Astrocyte (in vitro differentiated cells and primary cell): ENCODE data around the gene SYCE1L. TPM values are rescaled to one million over a fixed set of nuclear protein-coding genes. Genes with fewer than 3 reads are reported as not detected.
A peak's percentile ranks its signal among the peaks of the same experiment; 100 is the strongest.
"Not testable (repeated sequence)": the region's sequence is repeated elsewhere in the genome, so short reads cannot be mapped to it uniquely, and the experiment has no call there.

ENCODE experiments used
- DNase-seq: peaks from one replicate; pipeline ENCODE4 v3.0.0-alpha.2; 2010; ENCODE audit warnings: low read depth
- FAIRE-seq: peaks from 2 replicates; lab custom pipeline; 2011; peaks lifted over from hg19 to GRCh38; lab: Jason Lieb, UNC
- H2AFZ ChIP-seq: 2 replicates; pipeline ENCODE4 v1.6.0; 2012; ENCODE audit warnings: low read depth, low read length, inconsistent platforms
- H3K27ac ChIP-seq: 2 replicates; pipeline ENCODE4 v1.5.1; 2011; ENCODE audit warnings: low read depth, low read length, inconsistent platforms
- H3K27me3 ChIP-seq: 2 replicates; pipeline ENCODE4 v1.6.0; 2011; ENCODE audit warnings: low read length, inconsistent platforms; ENCODE audit not compliant: insufficient read depth
- H3K36me3 ChIP-seq: 2 replicates; pipeline ENCODE4 v1.5.1; 2011; ENCODE audit warnings: low read length, inconsistent platforms; ENCODE audit not compliant: insufficient read depth
- H3K4me1 ChIP-seq: 2 replicates; pipeline ENCODE4 v1.5.1; 2011; ENCODE audit warnings: low read length, inconsistent platforms; ENCODE audit not compliant: insufficient read depth
- H3K4me2 ChIP-seq: 2 replicates; pipeline ENCODE4 v1.6.0; 2012; ENCODE audit warnings: low read length, inconsistent platforms
- H3K4me3 ChIP-seq: 2 replicates; pipeline ENCODE4 v1.5.1; 2011; ENCODE audit warnings: low read depth, mild to moderate bottlenecking, low read length, inconsistent platforms; ENCODE audit not compliant: insufficient read depth
- H3K79me2 ChIP-seq: 2 replicates; pipeline ENCODE4 v1.6.0; 2012; ENCODE audit warnings: mild to moderate bottlenecking, low read length, inconsistent platforms; ENCODE audit not compliant: insufficient read depth
- H3K9ac ChIP-seq: 2 replicates; pipeline ENCODE4 v1.6.0; 2012; ENCODE audit warnings: mild to moderate bottlenecking, low read length, inconsistent platforms
- H3K9me3 ChIP-seq: 2 replicates; pipeline ENCODE4 v1.5.1; 2012; ENCODE audit warnings: low read depth, mild to moderate bottlenecking, low read length, inconsistent platforms; ENCODE audit not compliant: insufficient read depth
- H4K20me1 ChIP-seq: 2 replicates; pipeline ENCODE4 v1.6.0; 2012; ENCODE audit warnings: low read length, inconsistent platforms; ENCODE audit not compliant: insufficient read depth
- H3K27ac Mint-ChIP-seq: one replicate; pipeline ENCODE4 v1.8.0; 2021; ENCODE audit warnings: mild to moderate bottlenecking, mixed read lengths; ENCODE audit not compliant: unreplicated experiment
- H3K27me3 Mint-ChIP-seq: one replicate; pipeline ENCODE4 v1.8.0; 2021; ENCODE audit warnings: low read depth, mixed read lengths; ENCODE audit not compliant: unreplicated experiment
- H3K36me3 Mint-ChIP-seq: one replicate; pipeline ENCODE4 v1.8.0; 2021; ENCODE audit warnings: low read depth, mixed read lengths; ENCODE audit not compliant: unreplicated experiment
- H3K4me1 Mint-ChIP-seq: one replicate; pipeline ENCODE4 v1.8.0; 2021; ENCODE audit warnings: low read depth, mixed read lengths; ENCODE audit not compliant: unreplicated experiment
- H3K4me3 Mint-ChIP-seq: one replicate; pipeline ENCODE4 v1.8.0; 2021; ENCODE audit warnings: mild to moderate bottlenecking, moderate library complexity, mixed read lengths; ENCODE audit not compliant: unreplicated experiment
- H3K9me3 Mint-ChIP-seq: one replicate; pipeline ENCODE4 v1.8.0; 2021; ENCODE audit warnings: mild to moderate bottlenecking, mixed read lengths; ENCODE audit not compliant: unreplicated experiment
- CTCF ChIP-seq: IDR thresholded peaks from 2 replicates; pipeline ENCODE4 v1.5.1; 2011; ENCODE audit warnings: low read depth, mild to moderate bottlenecking, inconsistent platforms, low read length, moderate library complexity; ENCODE audit not compliant: insufficient read depth
- EZH2 ChIP-seq: IDR thresholded peaks from 2 replicates; pipeline ENCODE4 v1.6.1; 2012; ENCODE audit warnings: mild to moderate bottlenecking, low read length, inconsistent platforms; ENCODE audit not compliant: insufficient read depth
- total RNA-seq: library from RNA; stranded (reverse); gene quantifications from 2 replicates; pipeline ENCODE4 v1.2.1, GENCODE V29; 2021

SYCE1L gene
- total RNA-seq, 1 donor from 2014 or later: 5.2 TPM

- Histone ChIP-seq H3K4me3 (no peak overlapping the region), H3K27ac (no peak overlapping the region), H2AFZ (no peak overlapping the region), H3K4me1 (no peaks in the 10 kb centered on the region), H3K4me2 (no peak overlapping the region), H3K9ac (no peak overlapping the region), H3K36me3 (no peaks in the 10 kb centered on the region), H4K20me1 (no peaks in the 10 kb centered on the region), H3K9me3 (no peaks in the 10 kb centered on the region), H3K27me3 (no peaks in the 10 kb centered on the region), H3K79me2 (no peaks in the 10 kb centered on the region)
- H3K4me1 Mint-ChIP-seq: no peaks in the 10 kb centered on the region
- H3K27me3 Mint-ChIP-seq: peaks cover 11% of the 10 kb centered on the region
- no peak overlapping the region for H3K4me3 Mint-ChIP-seq
- H3K36me3 Mint-ChIP-seq: no peaks in the 10 kb centered on the region
- peak; percentile 81 for TF ChIP-seq CTCF
- no peak for TF ChIP-seq EZH2
- FAIRE-seq (peak; percentile 45), DNase-seq (peak; percentile 22)
- H3K27ac Mint-ChIP-seq: no peak overlapping the region
- no peaks in the 10 kb centered on the region for H3K9me3 Mint-ChIP-seq
Measured at GRCh38 chr16:77171745-77172635, 27.2 kb upstream of the SYCE1L start.

- no peak overlapping the region for H3K9ac ChIP-seq
- no peak overlapping the region for H3K27ac ChIP-seq
- H3K4me1 ChIP-seq: no peaks in the 10 kb centered on the region
- Mint-ChIP-seq H3K27ac (no peak overlapping the region), H3K4me1 (no peaks in the 10 kb centered on the region), H3K36me3 (no peaks in the 10 kb centered on the region), H3K9me3 (no peaks in the 10 kb centered on the region), H3K27me3 (peaks cover 9% of the 10 kb centered on the region), H3K4me3 (no peak overlapping the region)
- H3K27me3 ChIP-seq: no peaks in the 10 kb centered on the region
- H4K20me1 ChIP-seq: no peaks in the 10 kb centered on the region
- no peaks in the 10 kb centered on the region for H3K79me2 ChIP-seq
- no peak overlapping the region for H3K4me2 ChIP-seq
- no peak for FAIRE-seq
- H3K36me3 ChIP-seq: no peaks in the 10 kb centered on the region
- no peak overlapping the region for H2AFZ ChIP-seq
- no peak overlapping the region for H3K4me3 ChIP-seq
- TF ChIP-seq CTCF: no peak
- no peak for TF ChIP-seq EZH2
- no peaks in the 10 kb centered on the region for H3K9me3 ChIP-seq
- DNase-seq: no peak
Measured at GRCh38 chr16:77172951-77173350, 26.3 kb upstream of the SYCE1L start.

- TF ChIP-seq EZH2 (no peak), CTCF (no peak)
- H3K9me3 ChIP-seq: no peaks in the 10 kb centered on the region
- no peaks in the 10 kb centered on the region for H4K20me1 ChIP-seq
- H3K4me2 ChIP-seq: no peak overlapping the region
- peak; percentile 4 for DNase-seq
- Mint-ChIP-seq H3K36me3 (no peaks in the 10 kb centered on the region), H3K4me3 (no peak overlapping the region), H3K27me3 (no peaks in the 10 kb centered on the region), H3K4me1 (no peaks in the 10 kb centered on the region), H3K27ac (no peak overlapping the region), H3K9me3 (no peaks in the 10 kb centered on the region)
- FAIRE-seq: no peak
- no peak overlapping the region for H3K9ac ChIP-seq
- H3K4me1 ChIP-seq: no peaks in the 10 kb centered on the region
- no peak overlapping the region for H3K27ac ChIP-seq
- no peaks in the 10 kb centered on the region for H3K79me2 ChIP-seq
- no peak overlapping the region for H3K4me3 ChIP-seq
- no peaks in the 10 kb centered on the region for H3K36me3 ChIP-seq
- no peaks in the 10 kb centered on the region for H3K27me3 ChIP-seq
- H2AFZ ChIP-seq: no peak overlapping the region
Measured at GRCh38 chr16:77183137-77183536, 16.1 kb upstream of the SYCE1L start.

- not testable (repeated sequence) for H3K4me1 Mint-ChIP-seq, H3K27ac Mint-ChIP-seq, H3K27me3 ChIP-seq, H3K27me3 Mint-ChIP-seq, H3K4me2 ChIP-seq, H3K4me3 Mint-ChIP-seq, H3K9me3 ChIP-seq, H3K9ac ChIP-seq, H3K36me3 Mint-ChIP-seq, H3K4me1 ChIP-seq, H3K79me2 ChIP-seq, H3K4me3 ChIP-seq, H4K20me1 ChIP-seq, DNase-seq, H3K9me3 Mint-ChIP-seq, H2AFZ ChIP-seq, FAIRE-seq, H3K36me3 ChIP-seq, H3K27ac ChIP-seq
Measured at GRCh38 chr16:77186298-77186697, 12.9 kb upstream of the SYCE1L start.
